Stomach smooth muscle (tissue), 2 donors: ENCODE results near the gene GRIK4.
"Not testable (repeated sequence)": the region's sequence is repeated elsewhere in the genome, so short reads cannot be mapped to it uniquely, and the experiment has no call there.

ENCODE experiments used
- H3K27ac ChIP-seq: one replicate; pipeline ENCODE4 v1.7.0; 2013; ENCODE audit warnings: mild to moderate bottlenecking, low read length, inconsistent platforms
- H3K27me3 ChIP-seq, 2 donors: one replicate each; pipeline ENCODE4 v1.7.0; 2013; ENCODE audit warnings: low read length in 2 of 2; ENCODE audit not compliant: insufficient read depth in 2 of 2, control insufficient read depth in 1 of 2
- H3K36me3 ChIP-seq, 2 donors: one replicate each; pipeline ENCODE4 v1.7.0; 2013; ENCODE audit warnings: low read length in 2 of 2; ENCODE audit not compliant: control insufficient read depth in 2 of 2, insufficient read depth in 2 of 2
- H3K4me1 ChIP-seq: one replicate; pipeline ENCODE4 v1.7.0; 2013; ENCODE audit warnings: low read length; ENCODE audit not compliant: control insufficient read depth, insufficient read depth
- H3K4me3 ChIP-seq, 2 donors: one replicate each; pipeline ENCODE4 v1.7.0; 2013; ENCODE audit warnings: low read length in 2 of 2
- H3K9ac ChIP-seq, 2 donors: one replicate each; pipeline ENCODE4 v1.7.0; 2013; ENCODE audit warnings: low read length in 2 of 2, mild to moderate bottlenecking in 1 of 2
- H3K9me3 ChIP-seq, 2 donors: one replicate each; pipeline ENCODE4 v1.7.0; 2013; ENCODE audit warnings: low read length in 2 of 2; ENCODE audit not compliant: control insufficient read depth in 2 of 2
- donor health status: healthy.
- donor health status: Pancreatic carcinoma.

Gene GRIK4

GRCh38 chr11:121031167-121031566, 519.6 kb downstream of the GRIK4 start:
- H3K36me3 ChIP-seq = no peaks in the 10 kb centered on the region
- no peaks in the 10 kb centered on the region for H3K27me3 ChIP-seq
- no peaks in the 10 kb centered on the region for H3K9me3 ChIP-seq
- no peak overlapping the region for H3K27ac ChIP-seq
- no peak overlapping the region for H3K9ac ChIP-seq
- H3K4me1 ChIP-seq = no peaks in the 10 kb centered on the region
- H3K4me3 ChIP-seq = no peak overlapping the region

GRCh38 chr11:121031648-121032047, 520.1 kb downstream of the GRIK4 start:
- not testable (repeated sequence) for H3K27ac ChIP-seq, H3K27me3 ChIP-seq, H3K9me3 ChIP-seq, H3K36me3 ChIP-seq, H3K4me3 ChIP-seq, H3K4me1 ChIP-seq, H3K9ac ChIP-seq

GRCh38 chr11:121032546-121032945, 521.0 kb downstream of the GRIK4 start:
- no peaks in the 10 kb centered on the region for H3K36me3 ChIP-seq
- H3K4me3 ChIP-seq = no peak overlapping the region
- H3K27ac ChIP-seq = no peak overlapping the region
- H3K27me3 ChIP-seq = no peaks in the 10 kb centered on the region
- no peaks in the 10 kb centered on the region for H3K9me3 ChIP-seq
- H3K4me1 ChIP-seq = no peaks in the 10 kb centered on the region
- no peak overlapping the region for H3K9ac ChIP-seq

GRCh38 chr11:121033635-121034034, 522.1 kb downstream of the GRIK4 start:
- Histone ChIP-seq H3K9ac (no peak overlapping the region), H3K36me3 (no peaks in the 10 kb centered on the region), H3K9me3 (no peaks in the 10 kb centered on the region)

GRCh38 chr11:121035169-121035755, 523.7 kb downstream of the GRIK4 start:
- H3K27ac ChIP-seq = no peak overlapping the region
- no peaks in the 10 kb centered on the region for H3K9me3 ChIP-seq
- H3K4me3 ChIP-seq = no peak overlapping the region
- no peak overlapping the region for H3K9ac ChIP-seq
- H3K27me3 ChIP-seq = no peaks in the 10 kb centered on the region
- no peaks in the 10 kb centered on the region for H3K4me1 ChIP-seq
- no peaks in the 10 kb centered on the region for H3K36me3 ChIP-seq

More at GRCh38 chr11:121033635-121034034, 522.1 kb downstream of the GRIK4 start:
- Histone ChIP-seq H3K4me3 (no peak overlapping the region), H3K4me1 (no peaks in the 10 kb centered on the region), H3K27ac (no peak overlapping the region), H3K27me3 (no peaks in the 10 kb centered on the region)

- no peaks in the 10 kb centered on the region for H3K27me3 ChIP-seq
- no peak overlapping the region for H3K27ac ChIP-seq
- H3K9ac ChIP-seq = no peak overlapping the region
- H3K4me1 ChIP-seq = no peaks in the 10 kb centered on the region
- H3K4me3 ChIP-seq = no peak overlapping the region
- H3K9me3 ChIP-seq = no peaks in the 10 kb centered on the region
- H3K36me3 ChIP-seq = no peaks in the 10 kb centered on the region
Measured at GRCh38 chr11:121035780-121036179, 524.2 kb downstream of the GRIK4 start.

GRCh38 chr11:121037016-121037415, 525.5 kb downstream of the GRIK4 start:
- Histone ChIP-seq H3K4me1 (no peaks in the 10 kb centered on the region), H3K9ac (no peak overlapping the region), H3K27me3 (no peaks in the 10 kb centered on the region), H3K9me3 (no peaks in the 10 kb centered on the region), H3K27ac (no peak overlapping the region), H3K36me3 (no peaks in the 10 kb centered on the region), H3K4me3 (no peak overlapping the region)
